Large intestine (tissue), 3 donors: Measurements from ENCODE around the gene CGB2. TPM values are rescaled to one million over a fixed set of nuclear protein-coding genes. Genes with fewer than 3 reads are reported as not detected.
A peak's percentile ranks its signal among the peaks of the same experiment; 100 is the strongest.
"Not testable (repeated sequence)": the region's sequence is repeated elsewhere in the genome, so short reads cannot be mapped to it uniquely, and the experiment has no call there.

Source experiments
- DNase-seq, 2 donors: peaks; one replicate each; pipeline versions ENCODE4 v3.0.0 to v3.0.0-alpha.2; 2013
- H3K27ac ChIP-seq: one replicate; pipeline ENCODE4 v1.5.1; 2013; ENCODE audit warnings: low read length
- H3K27me3 ChIP-seq: 2 replicates; pipeline ENCODE4 v1.6.1; 2013; ENCODE audit warnings: low read length; ENCODE audit not compliant: control insufficient read depth, insufficient read depth
- H3K36me3 ChIP-seq: 2 replicates; pipeline ENCODE4 v1.6.1; 2013; ENCODE audit warnings: low read length; ENCODE audit not compliant: control insufficient read depth, insufficient read depth
- H3K4me1 ChIP-seq: one replicate; pipeline ENCODE4 v1.6.1; 2013; ENCODE audit warnings: low read length; ENCODE audit not compliant: control insufficient read depth, insufficient read depth
- H3K4me3 ChIP-seq: one replicate; pipeline ENCODE4 v1.5.1; 2013; ENCODE audit warnings: low read length
- H3K9me3 ChIP-seq: one replicate; pipeline ENCODE4 v1.6.1; 2013; ENCODE audit warnings: mild to moderate bottlenecking, low read depth, low read length, moderate library complexity; ENCODE audit not compliant: control insufficient read depth
- WGBS: methylation state at CpG from one replicate; pipeline ENCODE4 v1.1.5; 2013; ENCODE audit warnings: low lambda C conversion rate; ENCODE audit not compliant: insufficient coverage; 5-methylcytosine and 5-hydroxymethylcytosine counted together
- polyA plus RNA-seq: library from polyadenylated mRNA; unstranded; fragments of 120-200 nt; gene quantifications from one replicate; pipeline ENCODE4 v1.2.1, GENCODE V29; 2013

CGB2 gene
- polyA plus RNA-seq, 1 donor, result not detected

DNA sequence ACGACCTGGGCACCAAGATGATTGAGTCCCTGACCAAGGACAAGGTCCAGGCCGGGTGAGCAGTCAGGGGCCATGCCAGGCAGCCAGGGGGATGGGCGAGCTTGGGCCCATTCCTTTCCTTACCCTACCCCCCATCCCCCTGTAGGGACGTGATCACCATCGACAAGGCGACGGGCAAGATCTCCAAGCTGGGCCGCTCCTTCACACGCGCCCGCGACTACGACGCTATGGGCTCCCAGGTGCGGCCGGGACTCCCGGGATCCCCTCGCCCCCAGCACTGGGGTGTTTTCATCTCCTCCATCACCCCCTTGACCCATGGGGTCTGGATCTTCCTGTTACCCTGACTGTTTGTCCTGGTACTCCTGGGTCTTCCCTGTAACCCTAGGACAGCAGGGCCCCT is 21.9 kb upstream of the CGB2 start:
- no peak for DNase-seq
- Histone ChIP-seq H3K36me3 (peaks cover 67% of the 10 kb centered on the region), H3K27me3 (no peaks in the 10 kb centered on the region), H3K9me3 (no peaks in the 10 kb centered on the region), H3K27ac (no peak overlapping the region), H3K4me3 (no peak overlapping the region), H3K4me1 (no peaks in the 10 kb centered on the region)
- WGBS, result no CpG with 5 or more reads among the region's 18 CpGs

DNA sequence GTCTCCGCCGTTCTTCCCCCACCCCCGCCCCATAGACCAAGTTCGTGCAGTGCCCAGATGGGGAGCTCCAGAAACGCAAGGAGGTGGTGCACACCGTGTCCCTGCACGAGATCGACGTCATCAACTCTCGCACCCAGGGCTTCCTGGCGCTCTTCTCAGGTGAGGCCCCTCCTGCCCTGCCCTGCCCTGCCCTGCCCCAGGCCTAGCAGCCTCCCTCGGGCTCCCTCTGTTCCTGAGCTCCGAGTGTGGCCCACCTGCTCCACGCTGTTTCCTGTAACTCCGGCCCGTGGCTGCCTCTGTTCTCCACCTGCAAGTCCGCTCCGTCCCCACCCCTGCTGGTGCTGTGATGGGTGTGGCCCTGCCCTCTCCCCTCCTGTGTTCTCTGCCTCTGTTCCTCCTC is 21.2 kb upstream of the CGB2 start:
- no peak for DNase-seq
- no peaks in the 10 kb centered on the region for H3K9me3 ChIP-seq
- 74% methylated on average over 4 of the region's 18 CpGs for WGBS
- peaks cover 68% of the 10 kb centered on the region for H3K36me3 ChIP-seq
- no peak overlapping the region for H3K4me3 ChIP-seq
- H3K27me3 ChIP-seq, result no peaks in the 10 kb centered on the region
- H3K4me1 ChIP-seq, result no peaks in the 10 kb centered on the region
- H3K27ac ChIP-seq, result no peak overlapping the region

GRCh38 chr19:49011194-49011593 is 20.5 kb upstream of the CGB2 start:
- no peak overlapping the region for H3K4me3 ChIP-seq
- no peaks in the 10 kb centered on the region for H3K9me3 ChIP-seq
- H3K27me3 ChIP-seq, result no peaks in the 10 kb centered on the region
- WGBS, result no CpG with 5 or more reads among the region's 17 CpGs
- H3K27ac ChIP-seq, result no peak overlapping the region
- H3K4me1 ChIP-seq, result no peaks in the 10 kb centered on the region
- peaks cover 70% of the 10 kb centered on the region for H3K36me3 ChIP-seq
- no peak for DNase-seq

DNA sequence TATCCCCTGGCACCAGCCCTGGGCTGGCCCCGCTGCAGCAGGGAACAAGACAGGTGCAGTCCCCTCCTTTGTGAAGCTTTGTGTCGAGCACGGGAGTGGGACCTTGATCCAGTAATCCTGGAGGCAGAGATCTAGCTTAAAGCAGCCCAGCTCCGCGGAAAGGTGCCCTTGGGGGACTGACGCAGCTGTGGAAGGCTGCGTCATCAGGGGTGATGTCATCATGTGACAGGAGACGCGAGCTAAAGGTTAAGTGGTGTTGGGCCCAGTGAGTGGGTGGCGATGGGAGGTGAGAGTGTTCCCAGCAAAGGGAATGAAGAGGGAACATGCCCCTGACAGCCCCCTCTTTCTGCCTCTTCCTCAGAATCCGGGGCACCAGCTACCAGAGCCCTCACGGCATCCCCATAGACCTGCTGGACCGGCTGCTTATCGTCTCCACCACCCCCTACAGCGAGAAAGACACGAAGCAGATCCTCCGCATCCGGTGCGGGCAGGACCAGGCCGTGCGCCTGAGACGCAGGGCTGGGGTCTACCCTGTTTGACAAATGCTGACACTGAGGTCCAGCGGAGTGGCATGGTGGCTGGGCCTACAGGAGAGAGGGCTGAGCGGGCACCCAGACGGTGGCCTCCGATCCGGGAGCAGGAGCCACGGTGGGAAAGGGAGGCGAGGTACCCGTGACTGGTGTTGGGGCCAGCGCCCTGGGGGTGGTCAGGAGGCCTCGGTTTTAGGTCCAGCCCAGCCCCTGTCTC is 17.4 kb upstream of the CGB2 start:
- H3K27me3 ChIP-seq, result peaks cover 12% of the 10 kb centered on the region
- H3K4me3 ChIP-seq, result no peak overlapping the region
- H3K9me3 ChIP-seq, result no peaks in the 10 kb centered on the region
- H3K36me3 ChIP-seq, result peaks cover 58% of the 10 kb centered on the region
- DNase-seq, result no peak
- H3K4me1 ChIP-seq, result peaks cover 12% of the 10 kb centered on the region
- H3K27ac ChIP-seq, result no peak overlapping the region
- WGBS, result no CpG with 5 or more reads among the region's 32 CpGs

- H3K36me3 ChIP-seq, result peaks cover 52% of the 10 kb centered on the region
- no CpG with 5 or more reads among the region's 18 CpGs for WGBS
- H3K9me3 ChIP-seq, result no peaks in the 10 kb centered on the region
- DNase-seq, result no peak
- H3K27me3 ChIP-seq, result peaks cover 18% of the 10 kb centered on the region
- no peak overlapping the region for H3K27ac ChIP-seq
- H3K4me1 ChIP-seq, result peaks cover 15% of the 10 kb centered on the region
- no peak overlapping the region for H3K4me3 ChIP-seq
Measured at GRCh38 chr19:49014870-49015255, 16.8 kb upstream of the CGB2 start.

DNA sequence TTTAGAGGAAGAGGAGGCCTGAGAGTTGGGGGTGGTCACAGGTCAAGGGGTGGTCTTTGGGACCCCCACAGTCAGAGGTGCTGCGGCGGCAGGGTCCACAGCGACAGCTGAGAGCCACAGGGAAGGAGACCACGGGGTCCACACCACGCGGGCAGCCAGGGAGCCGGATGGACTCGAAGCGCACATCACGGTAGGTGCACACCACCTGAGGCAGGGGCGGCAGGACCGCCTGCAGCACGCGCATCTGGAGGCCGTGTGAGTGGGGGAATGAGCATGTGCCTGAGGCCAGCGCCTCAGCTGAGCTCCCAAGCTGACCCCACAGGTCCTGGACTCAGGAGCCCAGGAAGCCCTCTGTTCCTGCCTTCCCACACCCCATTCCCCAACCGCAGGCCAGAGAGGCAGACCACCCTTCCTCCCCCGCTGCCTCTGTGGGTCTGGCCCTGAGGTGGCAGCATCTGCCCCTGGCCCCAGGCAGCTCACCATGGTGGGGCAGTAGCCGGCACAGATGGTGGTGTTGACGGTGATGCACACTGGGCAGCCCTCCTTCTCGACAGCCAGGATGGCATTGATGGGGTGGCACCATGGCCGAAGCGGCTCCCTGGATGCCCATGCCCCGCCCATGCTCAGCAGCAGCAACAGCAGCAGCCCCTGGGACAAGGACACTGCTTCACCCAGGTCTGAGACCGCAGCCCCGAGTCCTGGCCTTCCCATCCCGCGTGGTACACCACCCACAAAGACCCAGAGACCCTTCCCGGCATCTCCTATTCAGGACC is 15.4 kb upstream of the CGB2 start:
- DNase-seq, result no peak
- peaks cover 15% of the 10 kb centered on the region for H3K4me1 ChIP-seq
- no CpG with 5 or more reads among the region's 29 CpGs for WGBS
- no peak overlapping the region for H3K27ac ChIP-seq
- H3K4me3 ChIP-seq, result no peak overlapping the region
- H3K27me3 ChIP-seq, result peaks cover 32% of the 10 kb centered on the region
- no peaks in the 10 kb centered on the region for H3K9me3 ChIP-seq
- peaks cover 39% of the 10 kb centered on the region for H3K36me3 ChIP-seq

GRCh38 chr19:49017041-49017665 is 14.5 kb upstream of the CGB2 start, which contains the start of gene LHB:
LHB (minus strand) TSS chr19:49017091; CDS start chr19:49017081, 10 bp downstream.
- Histone ChIP-seq H3K36me3 (peaks cover 31% of the 10 kb centered on the region), H3K4me1 (peaks cover 15% of the 10 kb centered on the region), H3K27me3 (peaks cover 41% of the 10 kb centered on the region), H3K4me3 (peak within 1 kb of the TSS; percentile 44), H3K27ac (no peak within 1 kb of the TSS), H3K9me3 (no peaks in the 10 kb centered on the region)
- no CpG with 5 or more reads among the region's 17 CpGs for WGBS
- DNase-seq, result no peak

DNA sequence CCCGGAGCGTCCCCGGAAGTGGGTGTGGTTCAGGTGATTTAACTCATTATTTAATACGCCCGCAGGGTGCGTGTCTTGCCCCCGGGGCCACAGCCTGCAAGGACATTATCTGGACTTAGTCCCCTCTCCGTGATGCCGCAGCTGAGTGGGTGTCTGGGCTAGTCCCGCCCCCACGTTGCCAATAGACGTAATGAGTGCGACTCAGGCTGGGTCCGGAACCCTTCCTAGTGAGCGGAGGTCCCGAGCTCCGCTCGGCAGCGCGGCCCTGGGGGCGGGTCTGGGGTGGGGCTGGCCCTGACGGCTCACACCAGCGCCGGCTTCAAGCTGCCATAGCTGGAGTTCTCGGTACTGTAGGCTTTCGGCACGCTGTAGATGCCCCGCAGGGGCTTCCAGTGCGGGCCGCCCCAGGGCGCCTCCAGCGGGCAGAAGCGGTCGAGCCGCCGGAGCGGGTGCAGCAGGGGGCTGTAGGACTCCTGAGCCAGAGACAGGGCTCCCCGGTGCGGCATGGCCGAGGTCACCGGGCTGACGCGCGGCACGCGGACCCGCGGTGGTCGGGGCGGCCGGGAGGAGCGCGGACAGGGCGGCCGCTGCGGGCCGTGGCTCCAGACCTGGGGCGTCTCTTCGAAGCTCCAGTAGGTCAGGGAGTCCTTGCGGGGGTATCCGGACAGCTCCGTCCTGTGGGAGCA is 13.9 kb upstream of the CGB2 start:
- DNase-seq, result peak; percentile 42 to 77
- Histone ChIP-seq H3K9me3 (no peaks in the 10 kb centered on the region), H3K36me3 (peaks cover 30% of the 10 kb centered on the region), H3K4me1 (peaks cover 15% of the 10 kb centered on the region), H3K27ac (no peak overlapping the region), H3K4me3 (peak overlapping the region; percentile 44), H3K27me3 (peaks cover 44% of the 10 kb centered on the region)
- WGBS, result no CpG with 5 or more reads among the region's 62 CpGs

DNA sequence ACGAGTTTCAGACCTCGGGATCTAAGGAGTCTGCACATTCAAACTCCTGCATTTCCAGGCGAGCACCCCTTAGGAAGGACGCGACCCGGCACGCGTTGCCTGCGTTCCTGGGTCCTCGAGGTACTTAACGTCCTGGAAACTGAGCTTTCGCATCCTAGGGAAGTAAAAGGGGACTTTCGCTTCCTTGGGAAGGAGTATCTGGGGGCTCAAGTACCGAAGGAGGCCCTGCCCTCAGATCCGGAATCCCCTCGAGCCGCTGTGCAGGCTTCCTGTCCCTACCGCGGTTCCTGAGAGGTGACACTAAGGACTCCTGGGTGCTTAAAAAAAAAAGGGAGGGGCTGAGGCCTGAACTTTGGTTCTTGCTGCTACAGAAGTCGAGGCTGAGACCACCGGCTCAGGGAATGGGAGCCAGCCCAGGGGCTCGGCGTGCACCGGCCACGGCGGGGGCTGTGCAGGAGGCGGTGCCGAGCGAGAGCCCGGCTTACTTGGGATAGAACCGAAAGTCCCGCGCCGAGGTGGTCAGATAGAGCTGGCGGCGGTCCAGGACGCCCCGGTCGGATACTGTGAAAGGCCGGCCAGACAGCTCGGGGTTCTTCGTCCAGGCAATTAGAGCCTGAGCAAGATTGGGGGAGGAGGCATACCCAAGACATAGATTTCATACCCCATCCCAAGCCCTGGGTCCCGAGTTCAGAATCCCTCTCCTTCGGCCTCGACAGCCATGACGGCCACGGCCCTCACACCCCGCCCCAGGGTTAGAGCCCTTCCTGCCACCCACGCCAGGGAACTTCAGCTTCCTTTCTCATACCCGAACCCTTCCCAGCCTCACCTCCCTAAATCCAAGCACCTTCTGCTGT is 13.1 kb upstream of the CGB2 start:
- H3K27ac ChIP-seq, H3K9me3 ChIP-seq: not testable (repeated sequence)
- H3K27me3 ChIP-seq, result peaks cover 44% of the 10 kb centered on the region
- peaks cover 26% of the 10 kb centered on the region for H3K36me3 ChIP-seq
- H3K4me1 ChIP-seq, result peaks cover 15% of the 10 kb centered on the region
- no CpG with 5 or more reads among the region's 50 CpGs for WGBS
- H3K4me3 ChIP-seq, result peak overlapping the region; percentile 26
- peak in 1 of 2 donors; percentile 29 for DNase-seq
